Progenitor cell of endocrine pancreas (in vitro differentiated cells): Measurements from ENCODE around the gene ZCCHC8. TPM values are rescaled to one million over a fixed set of nuclear protein-coding genes. Genes with fewer than 3 reads are reported as not detected.
"Not testable (repeated sequence)": the region's sequence is repeated elsewhere in the genome, so short reads cannot be mapped to it uniquely, and the experiment has no call there.

Experiments used
- DNase-seq: peaks from one replicate; pipeline ENCODE4 v3.0.0; 2021; ENCODE audit warnings: low spot score; ENCODE audit not compliant: unreplicated experiment
- H3K27ac Mint-ChIP-seq: 2 replicates; pipeline ENCODE4 v1.8.0; 2021; ENCODE audit warnings: mild to moderate bottlenecking, moderate library complexity, mixed read lengths
- H3K27me3 Mint-ChIP-seq: 2 replicates; pipeline ENCODE4 v1.8.0; 2021; ENCODE audit warnings: mixed read lengths
- H3K36me3 Mint-ChIP-seq: 2 replicates; pipeline ENCODE4 v1.8.0; 2022; ENCODE audit warnings: mixed read lengths; ENCODE audit not compliant: insufficient read depth
- H3K4me1 Mint-ChIP-seq: 2 replicates; pipeline ENCODE4 v1.8.0; 2021; ENCODE audit warnings: low read depth, mixed read lengths
- H3K4me3 Mint-ChIP-seq: 2 replicates; pipeline ENCODE4 v1.8.0; 2021; ENCODE audit warnings: low read depth, mild to moderate bottlenecking, moderate library complexity, mixed read lengths
- H3K9me3 Mint-ChIP-seq: 2 replicates; pipeline ENCODE4 v1.8.0; 2021; ENCODE audit warnings: low read depth, mixed read lengths
- total RNA-seq: library from RNA; stranded (reverse); gene quantifications from 2 replicates; pipeline ENCODE4 v1.2.1, GENCODE V29; 2021
- TF ChIP-seq, protein P1 (sequence below): fragments of 200-600 bp; sonication (generic); IDR thresholded peaks from one replicate; pipeline ENCODE4 v1.5.0; 2021; ENCODE audit warnings: antibody characterized with exemption, mild to moderate bottlenecking; ENCODE audit not compliant: unreplicated experiment

The ZCCHC8 gene
- total RNA-seq, 1 donor from 2014 or later: 33.4 TPM

GRCh38 chr12:122449317-122449716 is 51.4 kb downstream of the ZCCHC8 start:
- Mint-ChIP-seq H3K36me3 (no peaks in the 10 kb centered on the region), H3K4me3 (no peak overlapping the region), H3K27me3 (no peaks in the 10 kb centered on the region), H3K4me1 (no peaks in the 10 kb centered on the region), H3K9me3 (no peaks in the 10 kb centered on the region), H3K27ac (no peak overlapping the region)
- TF ChIP-seq, protein P1, sequence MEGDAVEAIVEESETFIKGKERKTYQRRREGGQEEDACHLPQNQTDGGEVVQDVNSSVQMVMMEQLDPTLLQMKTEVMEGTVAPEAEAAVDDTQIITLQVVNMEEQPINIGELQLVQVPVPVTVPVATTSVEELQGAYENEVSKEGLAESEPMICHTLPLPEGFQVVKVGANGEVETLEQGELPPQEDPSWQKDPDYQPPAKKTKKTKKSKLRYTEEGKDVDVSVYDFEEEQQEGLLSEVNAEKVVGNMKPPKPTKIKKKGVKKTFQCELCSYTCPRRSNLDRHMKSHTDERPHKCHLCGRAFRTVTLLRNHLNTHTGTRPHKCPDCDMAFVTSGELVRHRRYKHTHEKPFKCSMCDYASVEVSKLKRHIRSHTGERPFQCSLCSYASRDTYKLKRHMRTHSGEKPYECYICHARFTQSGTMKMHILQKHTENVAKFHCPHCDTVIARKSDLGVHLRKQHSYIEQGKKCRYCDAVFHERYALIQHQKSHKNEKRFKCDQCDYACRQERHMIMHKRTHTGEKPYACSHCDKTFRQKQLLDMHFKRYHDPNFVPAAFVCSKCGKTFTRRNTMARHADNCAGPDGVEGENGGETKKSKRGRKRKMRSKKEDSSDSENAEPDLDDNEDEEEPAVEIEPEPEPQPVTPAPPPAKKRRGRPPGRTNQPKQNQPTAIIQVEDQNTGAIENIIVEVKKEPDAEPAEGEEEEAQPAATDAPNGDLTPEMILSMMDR: no peak
- no peak for DNase-seq

DNA sequence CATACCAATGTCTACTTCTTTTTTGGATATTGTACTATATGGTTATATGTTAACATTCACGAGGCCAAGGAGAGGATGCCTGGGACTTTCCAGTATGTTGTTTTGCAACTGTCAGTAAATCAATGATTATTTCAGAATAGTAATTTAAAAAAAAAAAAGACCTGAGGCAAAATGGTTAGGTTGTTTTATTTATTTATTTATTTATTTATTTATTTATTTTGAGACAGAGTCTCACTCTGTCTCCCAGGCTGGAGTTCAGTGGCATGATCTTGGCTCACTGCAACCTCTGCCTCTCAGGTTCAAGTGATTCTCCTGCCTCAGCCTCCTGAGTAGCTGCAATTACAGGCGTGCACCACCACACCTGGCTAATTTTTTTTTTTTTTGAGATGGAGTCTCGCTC is 52.9 kb downstream of the ZCCHC8 start:
- not testable (repeated sequence) for H3K9me3 Mint-ChIP-seq, H3K4me3 Mint-ChIP-seq, H3K27ac Mint-ChIP-seq, H3K27me3 Mint-ChIP-seq, H3K36me3 Mint-ChIP-seq, H3K4me1 Mint-ChIP-seq, DNase-seq

GRCh38 chr12:122446390-122446789 is 54.3 kb downstream of the ZCCHC8 start:
- H3K4me1 Mint-ChIP-seq, H3K36me3 Mint-ChIP-seq, DNase-seq, H3K27ac Mint-ChIP-seq, H3K27me3 Mint-ChIP-seq, H3K4me3 Mint-ChIP-seq, H3K9me3 Mint-ChIP-seq: not testable (repeated sequence)

- H3K27ac Mint-ChIP-seq, H3K9me3 Mint-ChIP-seq, H3K4me3 Mint-ChIP-seq, H3K4me1 Mint-ChIP-seq, H3K36me3 Mint-ChIP-seq, DNase-seq, H3K27me3 Mint-ChIP-seq: not testable (repeated sequence)
Observed at GRCh38 chr12:122444071-122444470, 56.7 kb downstream of the ZCCHC8 start.

- not testable (repeated sequence) for DNase-seq, H3K4me3 Mint-ChIP-seq, H3K9me3 Mint-ChIP-seq, H3K36me3 Mint-ChIP-seq, H3K27me3 Mint-ChIP-seq, H3K27ac Mint-ChIP-seq, H3K4me1 Mint-ChIP-seq
Observed at GRCh38 chr12:122438822-122439221, 61.9 kb downstream of the ZCCHC8 start.

DNA sequence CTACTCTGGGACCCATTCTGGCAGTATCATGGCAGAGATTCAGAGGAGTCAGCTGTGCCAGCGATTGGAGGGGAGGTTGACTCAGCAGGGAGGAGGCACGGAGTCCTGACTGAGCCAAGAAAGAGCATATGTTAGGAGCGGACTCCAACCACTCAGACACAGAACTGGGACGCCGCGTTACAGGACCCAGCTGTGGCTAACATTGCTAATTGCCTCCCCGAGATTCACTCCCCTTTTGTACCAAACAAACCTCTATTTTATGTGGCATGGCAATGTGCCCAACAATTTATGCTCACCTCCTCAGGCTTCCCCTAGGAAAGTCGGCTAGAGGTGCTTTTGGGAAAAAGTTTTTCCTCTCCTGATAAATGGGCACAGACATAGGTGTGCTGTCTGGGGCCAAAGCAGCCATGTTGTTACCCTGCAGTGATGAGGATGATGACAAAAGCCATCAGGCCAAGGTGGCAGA is 63.0 kb downstream of the ZCCHC8 start:
- Mint-ChIP-seq H3K9me3 (no peaks in the 10 kb centered on the region), H3K27me3 (no peaks in the 10 kb centered on the region), H3K27ac (no peak overlapping the region), H3K36me3 (no peaks in the 10 kb centered on the region), H3K4me3 (no peak overlapping the region), H3K4me1 (no peaks in the 10 kb centered on the region)
- TF ChIP-seq, protein P1: no peak
- no peak for DNase-seq

DNA sequence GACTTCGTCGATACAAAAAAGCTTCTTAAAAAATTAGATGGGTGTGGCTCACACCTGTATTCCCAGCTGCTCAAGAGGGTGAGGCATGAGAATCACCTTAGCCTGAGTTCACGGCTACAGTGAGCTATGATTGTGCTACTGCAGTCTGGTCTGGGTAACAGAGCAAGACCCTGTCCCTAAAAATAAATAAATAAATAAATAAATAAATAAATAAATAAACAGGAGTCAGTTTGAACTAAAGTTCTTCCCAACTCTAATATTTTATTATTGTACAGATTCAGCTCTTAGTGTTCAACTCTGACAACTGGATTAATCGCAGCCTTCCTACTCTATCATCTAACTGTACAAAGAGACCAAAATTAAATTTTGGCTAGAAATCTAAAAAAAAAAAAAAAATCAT is 65.5 kb downstream of the ZCCHC8 start:
- no peaks in the 10 kb centered on the region for H3K27me3 Mint-ChIP-seq
- H3K36me3 Mint-ChIP-seq: no peaks in the 10 kb centered on the region
- no peak overlapping the region for H3K27ac Mint-ChIP-seq
- no peak overlapping the region for H3K4me3 Mint-ChIP-seq
- no peak for DNase-seq
- TF ChIP-seq, protein P1: no peak
- H3K4me1 Mint-ChIP-seq: peaks cover 5% of the 10 kb centered on the region
- H3K9me3 Mint-ChIP-seq: no peaks in the 10 kb centered on the region

GRCh38 chr12:122429043-122429442 is 71.7 kb downstream of the ZCCHC8 start:
- not testable (repeated sequence) for H3K36me3 Mint-ChIP-seq, H3K4me3 Mint-ChIP-seq, H3K27ac Mint-ChIP-seq, DNase-seq, H3K9me3 Mint-ChIP-seq, H3K4me1 Mint-ChIP-seq, H3K27me3 Mint-ChIP-seq
